IMR-90 (cell line): ENCODE data around the gene TPSG1.

Experiments used
- CTCF ChIP-seq: conservative IDR thresholded peaks from 2 replicates; pipeline ENCODE4 v1.5.1; 2012; ENCODE audit warnings: mild to moderate bottlenecking, low read depth, low read length, improper control_type of control experiment
- MAFK ChIP-seq: IDR thresholded peaks from 2 replicates; pipeline ENCODE4 v1.6.1; 2012; ENCODE audit warnings: low read depth, low read length, improper control_type of control experiment
- MXI1 ChIP-seq: IDR thresholded peaks from 2 replicates; pipeline ENCODE4 v1.6.1; 2012; ENCODE audit warnings: low read depth, mild to moderate bottlenecking, low read length, moderate library complexity, borderline replicate concordance
- POLR2A ChIP-seq: IDR thresholded peaks from 2 replicates; pipeline ENCODE4 v1.6.1; 2012; ENCODE audit warnings: mild to moderate bottlenecking, low read depth, low read length
- RFX5 ChIP-seq: IDR thresholded peaks from 2 replicates; pipeline ENCODE4 v1.8.0; 2012; ENCODE audit warnings: low read depth, mild to moderate bottlenecking, low read length, moderate library complexity

DNA sequence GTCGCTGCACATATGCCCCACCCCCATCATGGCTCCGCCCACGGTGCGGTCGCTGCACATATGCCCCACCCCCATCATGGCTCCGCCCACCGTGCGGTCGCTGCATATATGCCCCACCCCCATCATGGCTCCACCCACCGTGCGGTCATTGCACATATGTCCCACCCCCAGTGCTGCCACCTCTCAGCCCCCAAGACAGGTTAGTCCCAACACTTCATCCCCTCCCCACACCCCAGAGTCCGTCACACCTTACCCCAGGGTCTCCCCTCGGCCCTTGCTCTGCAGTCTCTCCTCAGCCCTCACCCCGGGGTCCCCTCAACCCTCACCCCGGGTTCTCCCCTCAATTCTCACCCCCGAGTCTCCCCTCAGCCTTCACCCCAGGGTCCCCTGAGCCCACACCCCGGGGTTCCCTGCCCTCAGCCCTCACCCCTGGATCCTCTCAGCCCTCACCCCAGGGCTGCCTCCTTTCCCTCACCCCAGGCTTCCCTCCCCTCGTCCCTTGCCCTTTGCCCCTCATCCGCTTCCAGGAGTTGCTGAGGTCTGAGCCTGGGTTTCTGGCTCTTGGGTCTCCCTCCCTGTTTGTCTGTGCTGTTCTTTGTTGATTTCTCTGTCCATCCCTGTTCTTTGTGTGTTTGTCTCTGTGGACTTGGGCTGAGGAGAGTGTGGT lies 25.6 kb downstream of the TPSG1 start:
- TF ChIP-seq POLR2A (no peak), MXI1 (no peak), MAFK (no peak), CTCF (no peak), RFX5 (no peak)
